IMR-90 (cell line): ENCODE results near the gene DCUN1D1. TPM values are rescaled to one million over a fixed set of nuclear protein-coding genes. Genes with fewer than 3 reads are reported as not detected.

ENCODE experiments used
- ATAC-seq: fragments of 200-7000 bp; cut with Tn5 transposase; 2 replicates; pipeline ENCODE4 v1.9.1; 2020; ENCODE audit warnings: low read depth, mild to moderate bottlenecking, moderate library complexity
- BruUV-seq: library from RNA; stranded (reverse); fragments of 400-500 nt; replicated peaks from 2 replicates; lab custom pipeline; 2021; lab: Mats Ljungman, UMichigan
- CTCF ChIA-PET: fragments of 300-600 bp; formaldehyde crosslinking; extraction: SDS; loops from one replicate; lab custom pipeline; 2021; ENCODE audit warnings: antibody characterized with exemption; lab: Yijun Ruan, JAX
- POLR2A ChIA-PET: fragments of 300-600 bp; sonication (Branson Sonifier 250); formaldehyde crosslinking; loops from one replicate; lab custom pipeline; 2022; ENCODE audit warnings: antibody characterized with exemption; ENCODE audit not compliant: unreplicated experiment; lab: Charles Lee
- DNase-seq: peaks from one replicate; pipeline ENCODE4 v3.0.0; 2013
- H2AFZ ChIP-seq: replicated peaks from 2 replicates; pipeline ENCODE3; 2013; ENCODE audit warnings: low read length, mild to moderate bottlenecking; ENCODE audit not compliant: poor library complexity
- H2AK5ac ChIP-seq: 2 replicates; pipeline ENCODE4 v1.6.1; 2013; ENCODE audit warnings: low read depth, low read length, inconsistent platforms
- H2AK9ac ChIP-seq: replicated peaks from 2 replicates; pipeline ENCODE3; 2013; ENCODE audit warnings: mild to moderate bottlenecking, low read depth, low read length, moderate library complexity; ENCODE audit not compliant: poor library complexity
- H2BK120ac ChIP-seq: 2 replicates; pipeline ENCODE4 v1.6.1; 2013; ENCODE audit warnings: low read depth, low read length, inconsistent platforms
- H2BK15ac ChIP-seq: 3 replicates; pipeline ENCODE4 v1.6.1; 2013; ENCODE audit warnings: low read depth, low read length, inconsistent platforms
- H2BK20ac ChIP-seq: 2 replicates; pipeline ENCODE4 v1.6.1; 2013; ENCODE audit warnings: low read depth, mild to moderate bottlenecking, inconsistent platforms, low read length, moderate library complexity
- H2BK5ac ChIP-seq: 2 replicates; pipeline ENCODE4 v1.6.1; 2013; ENCODE audit warnings: mild to moderate bottlenecking, low read depth, low read length, inconsistent platforms; ENCODE audit not compliant: poor library complexity, severe bottlenecking
- H3K14ac ChIP-seq: replicated peaks from 2 replicates; pipeline ENCODE4 v1.6.1; 2013; ENCODE audit warnings: low read depth, low read length, inconsistent platforms
- H3K18ac ChIP-seq: 2 replicates; pipeline ENCODE4 v1.6.1; 2013; ENCODE audit warnings: low read depth, low read length, control low read depth
- H3K23ac ChIP-seq: 2 replicates; pipeline ENCODE4 v1.6.1; 2013; ENCODE audit warnings: low read depth, low read length, inconsistent platforms
- H3K27ac ChIP-seq: 2 replicates; pipeline ENCODE4 v1.5.1; 2013; ENCODE audit warnings: mild to moderate bottlenecking, control low read depth, low read length; ENCODE audit not compliant: insufficient read depth
- H3K27me3 ChIP-seq: 2 replicates; pipeline ENCODE4 v1.6.1; 2013; ENCODE audit warnings: low read length; ENCODE audit not compliant: control insufficient read depth, insufficient read depth
- H3K36me3 ChIP-seq: 2 replicates; pipeline ENCODE4 v1.6.1; 2013; ENCODE audit warnings: low read length, mixed read lengths; ENCODE audit not compliant: control insufficient read depth, insufficient read depth
- H3K4ac ChIP-seq: 2 replicates; pipeline ENCODE4 v1.6.1; 2013; ENCODE audit warnings: low read depth, low read length, inconsistent platforms
- H3K4me1 ChIP-seq: 2 replicates; pipeline ENCODE4 v1.6.1; 2013; ENCODE audit warnings: low read length, mixed read lengths; ENCODE audit not compliant: control insufficient read depth, insufficient read depth
- H3K4me2 ChIP-seq: 2 replicates; pipeline ENCODE4 v1.6.1; 2013; ENCODE audit warnings: low read depth, mild to moderate bottlenecking, control low read depth, low read length, moderate library complexity
- H3K4me3 ChIP-seq: 2 replicates; pipeline ENCODE4 v1.5.1; 2013; ENCODE audit warnings: low read depth, mild to moderate bottlenecking, control low read depth, low read length, moderate library complexity; ENCODE audit not compliant: insufficient read depth
- H3K56ac ChIP-seq: 2 replicates; pipeline ENCODE4 v1.6.1; 2013; ENCODE audit warnings: low read length, inconsistent platforms; ENCODE audit not compliant: insufficient read depth; ENCODE audit errors: extremely low read depth
- H3K79me1 ChIP-seq, 2 experiments: 2 replicates each; pipeline ENCODE4 v1.6.1; 2013; ENCODE audit warnings: low read length in 2 of 2, inconsistent platforms in 1 of 2, low read depth in 1 of 2
- H3K9ac ChIP-seq: 2 replicates; pipeline ENCODE4 v1.6.1; 2013; ENCODE audit warnings: low read depth, low read length, control low read depth
- H3K9me1 ChIP-seq: 2 replicates; pipeline ENCODE4 v1.6.1; 2013; ENCODE audit warnings: low read length, inconsistent platforms; ENCODE audit not compliant: insufficient read depth
- H3K9me3 ChIP-seq: 2 replicates; pipeline ENCODE4 v1.6.1; 2013; ENCODE audit warnings: low read length; ENCODE audit not compliant: control insufficient read depth, insufficient read depth
- H4K20me1 ChIP-seq: 2 replicates; pipeline ENCODE4 v1.6.1; 2013; ENCODE audit warnings: low read length, inconsistent platforms; ENCODE audit not compliant: insufficient read depth
- H4K5ac ChIP-seq: 2 replicates; pipeline ENCODE4 v1.6.1; 2013; ENCODE audit warnings: mild to moderate bottlenecking, low read depth, low read length, control low read depth
- H4K8ac ChIP-seq, 2 experiments: 2 replicates each; pipeline ENCODE4 v1.6.1; 2013; ENCODE audit warnings: low read depth in 2 of 2, low read length in 2 of 2, control low read depth in 1 of 2, inconsistent platforms in 1 of 2
- H4K91ac ChIP-seq: 2 replicates; pipeline ENCODE4 v1.6.1; 2013; ENCODE audit warnings: low read depth, low read length, inconsistent platforms; ENCODE audit not compliant: insufficient read depth
- FOS ChIP-seq: fragments of 150-350 bp; IDR thresholded peaks from 2 replicates; pipeline ENCODE4 v1.6.1; 2016; ENCODE audit warnings: low read depth, low read length
- MAFK ChIP-seq: IDR thresholded peaks from 2 replicates; pipeline ENCODE4 v1.6.1; 2012; ENCODE audit warnings: low read depth, low read length, improper control_type of control experiment
- MAZ ChIP-seq: IDR thresholded peaks from 2 replicates; pipeline ENCODE4 v1.6.1; 2012; ENCODE audit warnings: low read depth, mild to moderate bottlenecking, low read length, improper control_type of control experiment, moderate library complexity, borderline replicate concordance
- MXI1 ChIP-seq: IDR thresholded peaks from 2 replicates; pipeline ENCODE4 v1.6.1; 2012; ENCODE audit warnings: low read depth, mild to moderate bottlenecking, low read length, moderate library complexity, borderline replicate concordance
- NFE2L2 ChIP-seq: fragments of 150-350 bp; IDR thresholded peaks from 2 replicates; pipeline ENCODE4 v1.6.1; 2016; ENCODE audit warnings: low read depth, mild to moderate bottlenecking, low read length
- POLR2A ChIP-seq: IDR thresholded peaks from 2 replicates; pipeline ENCODE4 v1.6.1; 2012; ENCODE audit warnings: mild to moderate bottlenecking, low read depth, low read length
- RAD21 ChIP-seq: IDR thresholded peaks from 2 replicates; pipeline ENCODE4 v1.6.1; 2012; ENCODE audit warnings: low read length, improper control_type of control experiment
- SMC3 ChIP-seq: fragments of 150-350 bp; IDR thresholded peaks from 2 replicates; pipeline ENCODE4 v1.6.1; 2016; ENCODE audit warnings: low read depth, mild to moderate bottlenecking, antibody characterized with exemption, low read length, moderate library complexity
- WGBS, 2 experiments: methylation state at CpG; one replicate each; pipeline versions ENCODE4 v1.1.5 to v1.1.7; 2013; ENCODE audit warnings: missing lambda C conversion rate in 2 of 2; ENCODE audit not compliant: insufficient read length in 1 of 2; ENCODE audit errors: extremely low coverage in 2 of 2; 5-methylcytosine and 5-hydroxymethylcytosine counted together
- dilution Hi-C: fragments of 300-500 bp; cut with HindIII; formaldehyde crosslinking; loops from one replicate; pipeline ENCODE4 v1.14.3; 2018; ENCODE audit warnings: low sequenced_read_pairs; ENCODE audit not compliant: unreplicated experiment
- in situ Hi-C: fragments of 300-500 bp; cut with MboI; formaldehyde crosslinking; loops from 3 replicates; pipeline ENCODE4 v1.14.3; 2019; ENCODE audit warnings: low sequenced_read_pairs, inconsistent platforms, mixed read lengths
- intact Hi-C: fragments of 100-400 bp; cut with micrococcal nuclease; formaldehyde crosslinking; loops from 2 replicates; pipeline ENCODE4 v1.10.0; 2022
- polyA plus RNA-seq, 3 experiments: library from polyadenylated mRNA; depleted of rRNA; stranded (reverse); fragments of >200 nt; gene quantifications; 2 replicates each; pipeline ENCODE4 v1.2.3, GENCODE V29; 2012; ENCODE audit warnings: low replicate concordance in 1 of 3
- total RNA-seq: library from RNA; depleted of rRNA; stranded (reverse); fragments of >200 nt; gene quantifications from 2 replicates; pipeline ENCODE4 v1.2.3, GENCODE V29; 2012

The DCUN1D1 gene
- total and polyA plus RNA-seq, 2 of the 4 experiments (the other 2 are of a cell fraction), result 12.5 to 17.7 TPM

GRCh38 chr3:182989566-182989965 lies 9.2 kb upstream of the DCUN1D1 start:
- Histone ChIP-seq H2BK20ac (no peak overlapping the region), H4K5ac (no peak overlapping the region), H3K9ac (no peak overlapping the region), H3K27ac (no peak overlapping the region), H3K4me3 (no peak overlapping the region), H2BK120ac (no peak overlapping the region), H3K23ac (no peak overlapping the region), H3K9me3 (no peaks in the 10 kb centered on the region), H2BK5ac (no peak overlapping the region), H3K36me3 (no peaks in the 10 kb centered on the region), H3K4me2 (no peak overlapping the region), H2AFZ (no peak overlapping the region), H3K79me1 (no peaks in the 10 kb centered on the region), H2BK15ac (no peak overlapping the region), H4K8ac (no peak overlapping the region), H2AK5ac (no peak overlapping the region), H3K27me3 (no peaks in the 10 kb centered on the region), H4K91ac (no peak overlapping the region), H3K18ac (no peak overlapping the region), H3K4ac (no peak overlapping the region), H3K4me1 (no peaks in the 10 kb centered on the region), H3K56ac (no peak overlapping the region), H3K14ac (no peak overlapping the region), H3K9me1 (no peaks in the 10 kb centered on the region; the same call in 1 of the 2 replicates), H2AK9ac (no peak overlapping the region), H4K20me1 (no peaks in the 10 kb centered on the region)
- in situ Hi-C loops (no loop called here), dilution Hi-C loops (no loop called here), intact Hi-C loops (no loop called here)
- DNase-seq (no peak), ATAC-seq (no peak)
- ChIA-PET CTCF (interaction anchor here (0.6 kb wide), 1 partner anchor 1995 kb away, joined by 3 read pairs; no protein-coding TSS in a partner anchor), POLR2A (no interaction called here)
- WGBS, 2 experiments, result no CpG with 5 or more reads among the region's 3 CpGs
- no TSS peak for BruUV-seq
- TF ChIP-seq MAFK (no peak), SMC3 (no peak), NFE2L2 (no peak), RAD21 (no peak), MXI1 (no peak), MAZ (no peak), POLR2A (no peak), FOS (no peak)
